SK-N-SH treated with all-trans-retinoic acid at 6 μM for 48 hours (cell line): ENCODE data around the gene ADGRA3.

Source experiments
- ATAC-seq: fragments of 200-7000 bp; cut with Tn5 transposase; 3 replicates; pipeline ENCODE4 v1.9.1; 2020; ENCODE audit warnings: mild to moderate bottlenecking, moderate library complexity
- ARNTL ChIP-seq: fragments of 450-650 bp; formaldehyde crosslinking; IDR thresholded peaks from 2 replicates; pipeline ENCODE4 v1.5.0; 2020; ENCODE audit warnings: low read depth, mild to moderate bottlenecking, moderate library complexity, borderline replicate concordance
- BACH2 ChIP-seq: fragments of 250-450 bp; sonication (Bioruptor Pico); IDR thresholded peaks from 2 replicates; pipeline ENCODE4 v1.9.0; 2021; ENCODE audit warnings: mild to moderate bottlenecking, borderline replicate concordance
- CREB5 ChIP-seq: fragments of 250-450 bp; sonication (Bioruptor Pico); IDR thresholded peaks from 2 replicates; pipeline ENCODE4 v1.5.1; 2020; ENCODE audit warnings: low read depth, mild to moderate bottlenecking, moderate library complexity
- CSDC2 ChIP-seq: fragments of 250-450 bp; sonication (Bioruptor Pico); IDR thresholded peaks from 2 replicates; pipeline ENCODE4 v1.5.0; 2020; ENCODE audit warnings: mild to moderate bottlenecking, moderate library complexity
- CSRNP3 ChIP-seq: fragments of 250-450 bp; sonication (Bioruptor Pico); IDR thresholded peaks from 2 replicates; pipeline ENCODE4 v1.5.1; 2021; ENCODE audit warnings: mild to moderate bottlenecking, moderate library complexity
- ESRRG ChIP-seq: fragments of 250-450 bp; sonication (Bioruptor Pico); IDR thresholded peaks from 2 replicates; pipeline ENCODE4 v1.6.1; 2021; ENCODE audit warnings: mild to moderate bottlenecking
- GLIS3 ChIP-seq: fragments of 250-450 bp; sonication (Bioruptor Pico); IDR thresholded peaks from 2 replicates; pipeline ENCODE4 v1.5.0; 2020; ENCODE audit warnings: mild to moderate bottlenecking, moderate library complexity
- ISL1 ChIP-seq: fragments of 250-450 bp; sonication (Bioruptor Pico); IDR thresholded peaks from 2 replicates; pipeline ENCODE4 v2.1.2; 2022; ENCODE audit warnings: mild to moderate bottlenecking, moderate library complexity
- OSR1 ChIP-seq: fragments of 250-450 bp; sonication (Bioruptor Pico); IDR thresholded peaks from 2 replicates; pipeline ENCODE4 v1.8.0; 2022; ENCODE audit warnings: moderate library complexity, mild to moderate bottlenecking, inconsistent platforms
- POU6F1 ChIP-seq: fragments of 250-450 bp; sonication (Bioruptor Pico); IDR thresholded peaks from 2 replicates; pipeline ENCODE4 v1.8.0; 2021; ENCODE audit warnings: low read depth, mild to moderate bottlenecking, moderate library complexity, borderline replicate concordance
- RARB ChIP-seq: fragments of 250-450 bp; sonication (Bioruptor Pico); IDR thresholded peaks from 2 replicates; pipeline ENCODE4 v1.8.0; 2021; ENCODE audit warnings: mild to moderate bottlenecking, moderate library complexity
- SNAI2 ChIP-seq: fragments of 250-450 bp; sonication (Bioruptor Pico); IDR thresholded peaks from 2 replicates; pipeline ENCODE4 v1.5.0; 2020; ENCODE audit warnings: mild to moderate bottlenecking, moderate library complexity
- TCF4 ChIP-seq: fragments of 250-450 bp; sonication (Bioruptor Pico); IDR thresholded peaks from 2 replicates; pipeline ENCODE4 v1.8.0; 2021; ENCODE audit warnings: mild to moderate bottlenecking, moderate library complexity, borderline replicate concordance
- TSHZ2 ChIP-seq: fragments of 250-450 bp; sonication (Bioruptor Pico); IDR thresholded peaks from 2 replicates; pipeline ENCODE4 v1.5.0; 2020; ENCODE audit warnings: mild to moderate bottlenecking, moderate library complexity
- ZC3H10 ChIP-seq: fragments of 250-450 bp; sonication (Bioruptor Pico); IDR thresholded peaks from 2 replicates; pipeline ENCODE4 v1.5.1; 2021; ENCODE audit warnings: mild to moderate bottlenecking, moderate library complexity
- ZFP30 ChIP-seq: fragments of 450-650 bp; formaldehyde crosslinking; IDR thresholded peaks from 2 replicates; pipeline ENCODE4 v1.5.0; 2022; ENCODE audit warnings: mild to moderate bottlenecking, moderate library complexity
- ZNF565 ChIP-seq: fragments of 450-650 bp; formaldehyde crosslinking; conservative IDR thresholded peaks from 2 replicates; pipeline ENCODE4 v1.5.0; 2020; ENCODE audit warnings: low read depth, mild to moderate bottlenecking, moderate library complexity
- ZNF70 ChIP-seq: fragments of 450-650 bp; formaldehyde crosslinking; IDR thresholded peaks from 2 replicates; pipeline ENCODE4 v1.5.0; 2020; ENCODE audit warnings: mild to moderate bottlenecking, moderate library complexity

ADGRA3 gene

GRCh38 chr4:22502895-22503814 lies 12.7 kb downstream of the ADGRA3 start:
- TF ChIP-seq POU6F1 (CRISPR knock-in tag), result no peak
- no peak for TF ChIP-seq ZC3H10 (CRISPR knock-in tag)
- TF ChIP-seq ARNTL (CRISPR knock-in tag), result no peak
- TF ChIP-seq ESRRG (CRISPR knock-in tag), result no peak
- TF ChIP-seq ISL1 (CRISPR knock-in tag), result peak; percentile 89
- no peak for TF ChIP-seq TSHZ2
- no peak for TF ChIP-seq ZNF70 (CRISPR knock-in tag)
- ATAC-seq, result peak; percentile 21; the same call in 1 of the 3 replicates

- no peak for ATAC-seq
- TF ChIP-seq ZFP30 (CRISPR knock-in tag) (no peak), POU6F1 (CRISPR knock-in tag) (no peak), GLIS3 (CRISPR knock-in tag) (no peak), ZNF565 (CRISPR knock-in tag) (no peak), ESRRG (CRISPR knock-in tag) (no peak), RARB (CRISPR knock-in tag) (no peak), OSR1 (CRISPR knock-in tag) (no peak), CSDC2 (no peak), TCF4 (no peak), CREB5 (no peak), BACH2 (CRISPR knock-in tag) (no peak), SNAI2 (CRISPR knock-in tag) (no peak), ISL1 (CRISPR knock-in tag) (no peak), ARNTL (CRISPR knock-in tag) (no peak), ZC3H10 (CRISPR knock-in tag) (no peak), CSRNP3 (CRISPR knock-in tag) (no peak), TSHZ2 (no peak)
These were observed 14.2 kb downstream of the ADGRA3 start for GRCh38 chr4:22501715-22502095.
